Neural cell (in vitro differentiated cells): ENCODE measurements around the gene BCL2. TPM values are rescaled to one million over a fixed set of nuclear protein-coding genes. Genes with fewer than 3 reads are reported as not detected.

ENCODE experiments used
- H2AFZ ChIP-seq: fragments of 200-600, 300-800 bp; sonication (generic), shearing (Covaris generic); 2 replicates; pipeline ENCODE4 v1.6.0; 2014; ENCODE audit warnings: low read depth, mild to moderate bottlenecking, antibody characterized with exemption, low read length, moderate library complexity
- H3F3A ChIP-seq: fragments of 200-600 bp; shearing (Covaris generic); 2 replicates; pipeline ENCODE4 v1.6.1; 2016; ENCODE audit warnings: mild to moderate bottlenecking, moderate library complexity, mixed read lengths, antibody characterized with exemption, low read length; ENCODE audit not compliant: insufficient read depth, poor library complexity, severe bottlenecking
- H3K27ac ChIP-seq: fragments of 200-600, 300-800 bp; sonication (generic), shearing (Covaris generic); 2 replicates; pipeline ENCODE4 v1.5.1; 2014; ENCODE audit warnings: mild to moderate bottlenecking, low read length, moderate library complexity
- H3K27me3 ChIP-seq: fragments of 300-800, 200-600 bp; sonication (generic), shearing (Covaris generic); 2 replicates; pipeline ENCODE4 v1.6.0; 2014; ENCODE audit warnings: mild to moderate bottlenecking, low read depth, low read length, moderate library complexity; ENCODE audit not compliant: insufficient read depth
- H3K36me3 ChIP-seq: fragments of 300-800, 200-600 bp; sonication (generic), shearing (Covaris generic); 2 replicates; pipeline ENCODE4 v1.5.1; 2014; ENCODE audit warnings: mild to moderate bottlenecking, antibody characterized with exemption, low read length, moderate library complexity; ENCODE audit not compliant: insufficient read depth
- H3K4me2 ChIP-seq: fragments of 300-800, 200-600 bp; sonication (generic), shearing (Covaris generic); 2 replicates; pipeline ENCODE4 v1.6.0; 2014; ENCODE audit warnings: mild to moderate bottlenecking, low read length
- H3K4me3 ChIP-seq: fragments of 300-800, 200-600 bp; sonication (generic), shearing (Covaris generic); 2 replicates; pipeline ENCODE4 v1.5.1; 2014; ENCODE audit warnings: mild to moderate bottlenecking, low read length, moderate library complexity
- H3K79me2 ChIP-seq: fragments of 200-600 bp; shearing (Covaris generic); replicated peaks from 2 replicates; pipeline ENCODE4 v1.6.0; 2014; ENCODE audit warnings: mild to moderate bottlenecking, low read length, moderate library complexity; ENCODE audit not compliant: insufficient read depth
- H3K9ac ChIP-seq: fragments of 300-800, 200-600 bp; sonication (generic), shearing (Covaris generic); 2 replicates; pipeline ENCODE4 v1.6.1; 2016; ENCODE audit warnings: mild to moderate bottlenecking, low read length, mixed read lengths
- H3K9me2 ChIP-seq: fragments of 200-600 bp; shearing (Covaris generic); 2 replicates; pipeline ENCODE4 v1.6.1; 2016; ENCODE audit warnings: mild to moderate bottlenecking, low read length, mixed read lengths; ENCODE audit not compliant: insufficient read depth
- H3K9me3 ChIP-seq: fragments of 200-600, 300-800 bp; sonication (generic), shearing (Covaris generic); 2 replicates; pipeline ENCODE4 v1.6.1; 2016; ENCODE audit warnings: mild to moderate bottlenecking, mixed run types, low read length, moderate library complexity, mixed read lengths
- H4K20me1 ChIP-seq: fragments of 200-600 bp; shearing (Covaris generic); 2 replicates; pipeline ENCODE4 v1.6.1; 2016; ENCODE audit warnings: mild to moderate bottlenecking, mixed run types; ENCODE audit not compliant: insufficient read depth
- EP300 ChIP-seq: fragments of 450-650 bp; conservative IDR thresholded peaks from 2 replicates; pipeline ENCODE4 v1.6.1; 2014; ENCODE audit warnings: antibody characterized with exemption, mild to moderate bottlenecking, moderate library complexity; ENCODE audit not compliant: poor library complexity, severe bottlenecking
- EZH2 ChIP-seq: fragments of 200-600, 300-800 bp; shearing (Covaris generic), sonication (generic); IDR thresholded peaks from 2 replicates; pipeline ENCODE4 v1.6.1; 2014; ENCODE audit warnings: antibody characterized with exemption, low read length, borderline replicate concordance, mild to moderate bottlenecking; ENCODE audit not compliant: insufficient read depth, poor library complexity, severe bottlenecking
- MXI1 ChIP-seq: fragments of 450-650 bp; conservative IDR thresholded peaks from 2 replicates; pipeline ENCODE4 v1.6.1; 2014; ENCODE audit warnings: antibody characterized with exemption, mild to moderate bottlenecking; ENCODE audit not compliant: poor library complexity, severe bottlenecking
- POLR2AphosphoS5 ChIP-seq: IDR thresholded peaks from 2 replicates; pipeline ENCODE4 v1.6.1; 2012
- RAD21 ChIP-seq: fragments of 450-650 bp; conservative IDR thresholded peaks from 2 replicates; pipeline ENCODE4 v1.6.1; 2014; ENCODE audit warnings: antibody characterized with exemption, mild to moderate bottlenecking, moderate library complexity
- SMC3 ChIP-seq: fragments of 450-650 bp; conservative IDR thresholded peaks from 2 replicates; pipeline ENCODE4 v1.6.1; 2014; ENCODE audit warnings: antibody characterized with exemption, mild to moderate bottlenecking, moderate library complexity; ENCODE audit not compliant: poor library complexity
- TAF1 ChIP-seq: IDR thresholded peaks from 2 replicates; pipeline ENCODE4 v1.6.1; 2012; ENCODE audit warnings: low read depth
- polyA plus RNA-seq: library from polyadenylated mRNA; depleted of rRNA; stranded (reverse); fragments of >200 nt; gene quantifications from 2 replicates; pipeline ENCODE4 v1.2.3, GENCODE V29; 2014
- TF ChIP-seq, protein P1 (sequence below): IDR thresholded peaks from 2 replicates; pipeline ENCODE4 v1.6.1; 2012; ENCODE audit warnings: borderline replicate concordance
- TF ChIP-seq, protein P2 (sequence below): fragments of 450-650 bp; IDR thresholded peaks from 2 replicates; pipeline ENCODE4 v1.5.1; 2014; ENCODE audit warnings: antibody characterized with exemption, mild to moderate bottlenecking, moderate library complexity; ENCODE audit not compliant: poor library complexity, severe bottlenecking

The BCL2 gene
- polyA plus RNA-seq, 1 donor from 2014 or later = 3.4 TPM

DNA sequence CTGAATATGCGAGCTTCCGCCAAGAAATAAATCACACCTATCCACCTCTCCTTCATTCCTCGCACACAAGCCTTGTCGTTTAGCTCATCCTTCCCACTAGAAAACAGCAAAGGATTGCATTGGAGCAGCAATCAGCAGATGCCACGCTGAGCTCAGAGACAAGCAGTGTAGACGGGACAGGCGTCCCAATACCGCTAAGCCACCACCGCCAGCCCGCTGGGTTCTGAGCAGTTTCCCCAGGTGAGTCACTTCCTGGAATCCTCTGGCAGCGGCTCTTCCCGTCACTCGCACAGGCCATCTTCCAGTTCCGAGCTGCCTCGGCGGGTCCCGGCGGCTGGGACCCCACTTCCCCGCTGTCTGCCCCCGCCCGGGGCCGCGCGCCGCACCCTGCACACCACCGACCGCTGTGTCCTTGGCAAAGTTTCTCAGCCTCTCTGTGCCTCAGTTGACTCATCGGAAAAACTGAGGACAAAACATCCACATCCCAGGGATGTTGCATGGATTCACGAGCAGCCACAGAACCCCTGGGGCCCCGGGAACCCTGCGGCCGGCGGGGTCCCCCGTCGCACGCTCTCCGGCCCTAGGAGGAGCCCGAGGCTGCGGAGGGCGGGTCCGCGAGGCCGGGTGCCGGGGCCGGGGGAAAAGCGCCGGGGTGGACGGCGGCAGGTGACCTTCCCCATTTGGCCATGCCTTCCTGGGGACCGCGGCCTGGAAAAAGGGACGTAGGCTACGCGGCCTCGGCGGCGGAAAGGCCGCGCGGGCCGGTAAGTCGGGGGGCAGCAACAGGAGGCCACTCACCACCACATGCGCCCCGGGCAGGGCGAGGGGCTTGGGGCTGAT, 46.9 kb upstream of the BCL2 start:
- Histone ChIP-seq H3K9ac (peak overlapping the region; percentile 84), H3K27me3 (no peaks in the 10 kb centered on the region), H3K79me2 (peaks cover 10% of the 10 kb centered on the region), H3K9me2 (no peaks in the 10 kb centered on the region), H3K36me3 (no peaks in the 10 kb centered on the region), H3F3A (no peaks in the 10 kb centered on the region), H3K4me2 (peak overlapping the region; percentile 77), H3K9me3 (no peaks in the 10 kb centered on the region), H2AFZ (peak overlapping the region; percentile 42), H4K20me1 (no peaks in the 10 kb centered on the region), H3K4me3 (peak overlapping the region; percentile 93), H3K27ac (no peak overlapping the region)
- no peak for TF ChIP-seq POLR2AphosphoS5
- TF ChIP-seq EP300 = no peak
- TF ChIP-seq EZH2 = no peak
- TF ChIP-seq MXI1 = no peak
- TF ChIP-seq, protein P1, sequence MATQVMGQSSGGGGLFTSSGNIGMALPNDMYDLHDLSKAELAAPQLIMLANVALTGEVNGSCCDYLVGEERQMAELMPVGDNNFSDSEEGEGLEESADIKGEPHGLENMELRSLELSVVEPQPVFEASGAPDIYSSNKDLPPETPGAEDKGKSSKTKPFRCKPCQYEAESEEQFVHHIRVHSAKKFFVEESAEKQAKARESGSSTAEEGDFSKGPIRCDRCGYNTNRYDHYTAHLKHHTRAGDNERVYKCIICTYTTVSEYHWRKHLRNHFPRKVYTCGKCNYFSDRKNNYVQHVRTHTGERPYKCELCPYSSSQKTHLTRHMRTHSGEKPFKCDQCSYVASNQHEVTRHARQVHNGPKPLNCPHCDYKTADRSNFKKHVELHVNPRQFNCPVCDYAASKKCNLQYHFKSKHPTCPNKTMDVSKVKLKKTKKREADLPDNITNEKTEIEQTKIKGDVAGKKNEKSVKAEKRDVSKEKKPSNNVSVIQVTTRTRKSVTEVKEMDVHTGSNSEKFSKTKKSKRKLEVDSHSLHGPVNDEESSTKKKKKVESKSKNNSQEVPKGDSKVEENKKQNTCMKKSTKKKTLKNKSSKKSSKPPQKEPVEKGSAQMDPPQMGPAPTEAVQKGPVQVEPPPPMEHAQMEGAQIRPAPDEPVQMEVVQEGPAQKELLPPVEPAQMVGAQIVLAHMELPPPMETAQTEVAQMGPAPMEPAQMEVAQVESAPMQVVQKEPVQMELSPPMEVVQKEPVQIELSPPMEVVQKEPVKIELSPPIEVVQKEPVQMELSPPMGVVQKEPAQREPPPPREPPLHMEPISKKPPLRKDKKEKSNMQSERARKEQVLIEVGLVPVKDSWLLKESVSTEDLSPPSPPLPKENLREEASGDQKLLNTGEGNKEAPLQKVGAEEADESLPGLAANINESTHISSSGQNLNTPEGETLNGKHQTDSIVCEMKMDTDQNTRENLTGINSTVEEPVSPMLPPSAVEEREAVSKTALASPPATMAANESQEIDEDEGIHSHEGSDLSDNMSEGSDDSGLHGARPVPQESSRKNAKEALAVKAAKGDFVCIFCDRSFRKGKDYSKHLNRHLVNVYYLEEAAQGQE = no peak
- no peak for TF ChIP-seq SMC3
- TF ChIP-seq, protein P2, sequence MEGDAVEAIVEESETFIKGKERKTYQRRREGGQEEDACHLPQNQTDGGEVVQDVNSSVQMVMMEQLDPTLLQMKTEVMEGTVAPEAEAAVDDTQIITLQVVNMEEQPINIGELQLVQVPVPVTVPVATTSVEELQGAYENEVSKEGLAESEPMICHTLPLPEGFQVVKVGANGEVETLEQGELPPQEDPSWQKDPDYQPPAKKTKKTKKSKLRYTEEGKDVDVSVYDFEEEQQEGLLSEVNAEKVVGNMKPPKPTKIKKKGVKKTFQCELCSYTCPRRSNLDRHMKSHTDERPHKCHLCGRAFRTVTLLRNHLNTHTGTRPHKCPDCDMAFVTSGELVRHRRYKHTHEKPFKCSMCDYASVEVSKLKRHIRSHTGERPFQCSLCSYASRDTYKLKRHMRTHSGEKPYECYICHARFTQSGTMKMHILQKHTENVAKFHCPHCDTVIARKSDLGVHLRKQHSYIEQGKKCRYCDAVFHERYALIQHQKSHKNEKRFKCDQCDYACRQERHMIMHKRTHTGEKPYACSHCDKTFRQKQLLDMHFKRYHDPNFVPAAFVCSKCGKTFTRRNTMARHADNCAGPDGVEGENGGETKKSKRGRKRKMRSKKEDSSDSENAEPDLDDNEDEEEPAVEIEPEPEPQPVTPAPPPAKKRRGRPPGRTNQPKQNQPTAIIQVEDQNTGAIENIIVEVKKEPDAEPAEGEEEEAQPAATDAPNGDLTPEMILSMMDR = no peak
- no peak for TF ChIP-seq RAD21
- no peak for TF ChIP-seq TAF1

GRCh38 chr18:63365876-63366212, 46.3 kb upstream of the BCL2 start:
- peak overlapping the region; percentile 77 for H3K4me2 ChIP-seq
- H3F3A ChIP-seq = no peaks in the 10 kb centered on the region
- H3K79me2 ChIP-seq = peaks cover 10% of the 10 kb centered on the region
- H3K36me3 ChIP-seq = no peaks in the 10 kb centered on the region
- H3K27me3 ChIP-seq = no peaks in the 10 kb centered on the region
- no peaks in the 10 kb centered on the region for H3K9me2 ChIP-seq
- H3K9me3 ChIP-seq = no peaks in the 10 kb centered on the region
- H4K20me1 ChIP-seq = no peaks in the 10 kb centered on the region
- no peak overlapping the region for H2AFZ ChIP-seq
- no peak for TF ChIP-seq RAD21
- TF ChIP-seq POLR2AphosphoS5 = no peak
- TF ChIP-seq, protein P1 = no peak
- no peak for TF ChIP-seq MXI1
- no peak for TF ChIP-seq EP300
- no peak for TF ChIP-seq TAF1
- TF ChIP-seq, protein P2 = no peak
- H3K9ac ChIP-seq = peak overlapping the region; percentile 84
- peak overlapping the region; percentile 93 for H3K4me3 ChIP-seq
- H3K27ac ChIP-seq = no peak overlapping the region
